AG04449 (cell line): Measurements from ENCODE around the gene ST6GAL1.
"Not testable (repeated sequence)": the region's sequence is repeated elsewhere in the genome, so short reads cannot be mapped to it uniquely, and the experiment has no call there.

ENCODE experiments used
- CTCF ChIA-PET: fragments of 350-600 bp; formaldehyde crosslinking; extraction: SDS; loops from one replicate; lab custom pipeline; 2021; ENCODE audit warnings: antibody characterized with exemption; lab: Yijun Ruan, JAX
- POLR2A ChIA-PET: fragments of 400-600, 350-600 bp; formaldehyde crosslinking; extraction: SDS; loops from one replicate; lab custom pipeline; 2020; ENCODE audit warnings: antibody characterized with exemption, inconsistent platforms; lab: Yijun Ruan, JAX
- DNase-seq: peaks from one replicate; pipeline ENCODE4 v3.0.0-alpha.2; 2010; ENCODE audit warnings: low read depth, low spot score
- H3K4me3 ChIP-seq: 2 replicates; pipeline ENCODE4 v1.5.1; 2011; ENCODE audit warnings: low read depth, mild to moderate bottlenecking, control low read depth, low read length
- TF ChIP-seq, protein P1 (sequence below): IDR thresholded peaks from one replicate; pipeline ENCODE4 v1.5.1; 2011; ENCODE audit warnings: mild to moderate bottlenecking, moderate library complexity, low read length, control low read depth, inconsistent platforms; ENCODE audit not compliant: insufficient read depth; ENCODE audit errors: missing control alignments

ST6GAL1 gene

GRCh38 chr3:186966406-186966805 is 36.1 kb downstream of the ST6GAL1 start:
- H3K4me3 ChIP-seq, result no peak overlapping the region
- TF ChIP-seq, protein P1, sequence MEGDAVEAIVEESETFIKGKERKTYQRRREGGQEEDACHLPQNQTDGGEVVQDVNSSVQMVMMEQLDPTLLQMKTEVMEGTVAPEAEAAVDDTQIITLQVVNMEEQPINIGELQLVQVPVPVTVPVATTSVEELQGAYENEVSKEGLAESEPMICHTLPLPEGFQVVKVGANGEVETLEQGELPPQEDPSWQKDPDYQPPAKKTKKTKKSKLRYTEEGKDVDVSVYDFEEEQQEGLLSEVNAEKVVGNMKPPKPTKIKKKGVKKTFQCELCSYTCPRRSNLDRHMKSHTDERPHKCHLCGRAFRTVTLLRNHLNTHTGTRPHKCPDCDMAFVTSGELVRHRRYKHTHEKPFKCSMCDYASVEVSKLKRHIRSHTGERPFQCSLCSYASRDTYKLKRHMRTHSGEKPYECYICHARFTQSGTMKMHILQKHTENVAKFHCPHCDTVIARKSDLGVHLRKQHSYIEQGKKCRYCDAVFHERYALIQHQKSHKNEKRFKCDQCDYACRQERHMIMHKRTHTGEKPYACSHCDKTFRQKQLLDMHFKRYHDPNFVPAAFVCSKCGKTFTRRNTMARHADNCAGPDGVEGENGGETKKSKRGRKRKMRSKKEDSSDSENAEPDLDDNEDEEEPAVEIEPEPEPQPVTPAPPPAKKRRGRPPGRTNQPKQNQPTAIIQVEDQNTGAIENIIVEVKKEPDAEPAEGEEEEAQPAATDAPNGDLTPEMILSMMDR, result no peak
- POLR2A ChIA-PET, result no interaction called here
- CTCF ChIA-PET, result interaction anchor here (0.8 kb wide), 1 partner anchor 74 kb away, joined by 3 read pairs; no protein-coding TSS in a partner anchor
- no peak for DNase-seq

GRCh38 chr3:186967236-186967635 is 36.9 kb downstream of the ST6GAL1 start:
- CTCF ChIA-PET, H3K4me3 ChIP-seq, DNase-seq, POLR2A ChIA-PET: not testable (repeated sequence)

DNA sequence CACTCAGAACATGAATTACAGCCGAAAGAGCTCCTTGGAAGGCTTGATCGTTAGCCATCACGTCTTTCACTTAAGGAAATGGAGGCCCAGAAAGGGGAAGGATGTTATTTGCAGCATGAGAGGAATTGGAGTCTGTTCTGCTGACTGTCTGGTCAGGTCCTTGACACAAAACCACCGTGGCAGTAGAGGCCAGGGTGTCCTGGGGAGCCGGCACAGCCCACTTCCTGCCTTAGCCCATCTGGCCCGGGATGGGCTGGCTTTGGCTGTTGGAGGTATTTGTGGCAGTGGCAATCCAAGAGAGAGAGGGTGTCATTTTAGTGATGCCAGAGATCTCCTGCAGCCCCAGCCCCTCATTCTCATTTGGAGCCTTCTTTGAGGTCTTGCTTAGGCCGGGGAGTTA is 37.4 kb downstream of the ST6GAL1 start:
- ChIA-PET CTCF (no interaction called here), POLR2A (no interaction called here)
- no peak overlapping the region for H3K4me3 ChIP-seq
- DNase-seq, result no peak
- TF ChIP-seq, protein P1, result no peak

DNA sequence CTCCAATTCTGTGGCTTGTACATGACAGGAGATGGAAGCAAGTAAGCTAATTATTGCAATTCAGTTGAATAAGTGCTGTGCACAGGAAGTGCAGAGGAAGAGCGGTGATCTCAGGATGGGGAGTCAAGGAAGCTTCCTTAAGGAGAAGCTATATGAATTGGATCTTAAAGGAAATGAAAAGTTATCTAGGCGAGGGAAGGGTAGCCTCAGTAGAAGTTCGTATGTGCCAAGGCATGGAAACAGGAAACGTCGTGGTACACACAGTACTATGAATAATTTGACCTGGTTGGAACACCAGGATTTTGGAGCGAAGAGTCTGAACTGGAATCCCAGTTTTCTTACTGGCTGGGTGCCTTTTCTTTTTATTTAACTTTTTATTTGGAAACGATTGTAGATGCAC is 39.3 kb downstream of the ST6GAL1 start:
- CTCF ChIA-PET, result interaction anchor here (0.9 kb wide), 1 partner anchor 12 kb away, joined by 3 read pairs; no protein-coding TSS in a partner anchor
- no peak for DNase-seq
- POLR2A ChIA-PET, result no interaction called here
- TF ChIP-seq, protein P1, result no peak
- H3K4me3 ChIP-seq, result no peak overlapping the region

DNA sequence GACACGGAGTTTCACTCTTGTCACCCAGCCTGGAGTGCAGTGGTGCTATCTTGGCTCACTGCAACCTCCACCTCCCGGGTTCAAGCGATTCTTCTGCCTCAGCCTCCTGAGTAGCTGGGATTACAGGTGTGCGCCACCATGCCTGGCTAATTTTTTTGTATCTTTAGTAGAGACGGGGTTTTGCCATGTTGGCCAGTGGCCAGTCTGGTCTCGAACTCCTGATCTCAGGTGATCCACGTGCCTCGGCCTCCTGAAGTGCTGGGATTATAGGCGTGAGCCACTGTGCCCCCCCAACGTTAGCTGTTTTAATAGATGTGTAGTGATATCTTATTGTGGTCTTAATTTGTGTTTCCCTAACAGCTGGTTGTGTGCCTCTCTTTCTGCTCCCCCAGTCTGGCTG is 40.8 kb downstream of the ST6GAL1 start:
- CTCF ChIA-PET, result interaction anchor here (0.6 kb wide), 1 partner anchor 122 kb away, joined by 4 read pairs; no protein-coding TSS in a partner anchor
- POLR2A ChIA-PET, result not testable (repeated sequence)

GRCh38 chr3:186971578-186971977 is 41.3 kb downstream of the ST6GAL1 start:
- no peak for DNase-seq
- no peak overlapping the region for H3K4me3 ChIP-seq
- POLR2A ChIA-PET, result no interaction called here
- TF ChIP-seq, protein P1, result no peak
- CTCF ChIA-PET, result interaction anchor here (0.6 kb wide), 1 partner anchor 122 kb away, joined by 4 read pairs; no protein-coding TSS in a partner anchor

More for the DNA sequence above, 40.8 kb downstream of the ST6GAL1 start:
- DNase-seq, H3K4me3 ChIP-seq: not testable (repeated sequence)

DNA sequence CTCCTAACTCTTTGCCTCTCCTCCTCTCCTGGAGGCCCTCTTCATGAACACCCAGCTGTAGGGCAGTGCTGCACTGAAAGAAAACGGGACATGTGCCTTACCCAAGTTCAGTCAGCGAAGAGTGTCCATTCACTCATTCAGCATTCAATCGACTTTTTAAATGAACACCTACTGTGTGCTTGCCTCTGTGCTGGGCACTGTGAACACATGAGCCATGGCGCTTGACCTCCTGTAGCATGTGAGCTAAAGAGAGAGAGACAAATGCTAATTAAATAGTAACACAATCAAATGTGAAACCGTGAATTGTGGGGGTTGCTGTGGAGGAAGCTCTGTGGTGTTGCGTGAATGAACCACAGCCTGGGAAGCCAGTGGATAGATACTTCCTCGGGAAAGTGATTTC is 43.4 kb downstream of the ST6GAL1 start:
- CTCF ChIA-PET, result no interaction called here
- POLR2A ChIA-PET, result no interaction called here
- no peak overlapping the region for H3K4me3 ChIP-seq
- DNase-seq, result no peak
- TF ChIP-seq, protein P1, result no peak
